Adrenal gland (tissue), 12 donors: ENCODE measurements around the gene WDR38. TPM values are rescaled to one million over a fixed set of nuclear protein-coding genes. Genes with fewer than 3 reads are reported as not detected.
"Not testable (repeated sequence)": the region's sequence is repeated elsewhere in the genome, so short reads cannot be mapped to it uniquely, and the experiment has no call there.

Experiments
- DNase-seq, 7 donors: peaks; one replicate each; pipeline ENCODE4 v3.0.0-alpha.2; 2019 to 2020
- H3K27ac ChIP-seq, 5 donors: fragments of 200-600 bp; sonication (generic) in 4 of 5; 1 replicate in 3 of 5; 2 replicates in 2 of 5; pipeline versions ENCODE4 v1.5.1 to v1.8.0; 2016 to 2020; ENCODE audit warnings: mild to moderate bottlenecking in 1 of 5
- H3K27me3 ChIP-seq: fragments of 200-600 bp; 2 replicates; pipeline ENCODE4 v1.8.0; 2021
- H3K36me3 ChIP-seq, 2 donors: fragments of 200-600 bp; replicated peaks in 1 of 2; 1 replicate in 1 of 2; 2 replicates in 1 of 2; pipeline versions ENCODE4 v1.5.1 to v1.8.0; 2018 to 2022
- H3K4me1 ChIP-seq, 2 donors: fragments of 200-600 bp; replicated peaks in 1 of 2; 1 replicate in 1 of 2; 2 replicates in 1 of 2; pipeline versions ENCODE4 v1.5.1 to v1.8.0; 2018 to 2021
- H3K4me3 ChIP-seq, 4 donors: fragments of 200-600 bp; sonication (generic) in 3 of 4; one replicate each; pipeline ENCODE4 v1.5.1; 2016 to 2018
- H3K9me3 ChIP-seq, 3 donors: fragments of 200-600 bp; sonication (generic) in 1 of 3; replicated peaks in 1 of 3; 1 replicate in 2 of 3; 2 replicates in 1 of 3; pipeline versions ENCODE4 v1.5.1 to v1.8.0; 2016 to 2021
- POLR2A ChIP-seq, 2 donors: fragments of 450-650 bp; IDR thresholded peaks; one replicate each; pipeline ENCODE4 v1.6.1; 2017; ENCODE audit warnings: antibody characterized with exemption in 2 of 2, mild to moderate bottlenecking in 2 of 2, moderate library complexity in 1 of 2
- WGBS, 4 donors: extraction: QIAGEN DNeasy Blood & Tissue Kit in 2 of 4; methylation state at CpG; one replicate each; pipeline versions ENCODE4 v1.1.5 to v1.1.7; 2013 to 2017; 5-methylcytosine and 5-hydroxymethylcytosine counted together
- intact Hi-C, 2 donors: fragments of 100-400 bp; cut with DNase I; formaldehyde crosslinking; loops; one replicate each; pipeline versions ENCODE4 v1.14.1 to v1.15.0; 2022 to 2023
- polyA plus RNA-seq, 3 donors: library from polyadenylated mRNA; stranded (reverse); fragments of 200-250 nt in 2 of 3; fragments of 350-450 nt in 1 of 3; fragmentation: Illumina TruSeq in 1 of 3; extraction: RNeasy Lipid Tissue Mini Kit (QIAGEN cat#74804) in 1 of 3; gene quantifications; one replicate each; pipeline ENCODE4 v1.2.3, GENCODE V29; 2013 to 2014
- total RNA-seq, 9 donors: library from RNA; depleted of rRNA in 4 of 9; stranded (reverse); fragments of >200 nt in 4 of 9; fragments of 120-200 nt in 1 of 9; fragmentation: NEBNext Ultra II Directional in 1 of 9; extraction: Animal tissue kit (Norgen Biotek cat#: 25700) in 1 of 9; gene quantifications; one replicate each; pipeline versions ENCODE4 v1.1.0 to v1.2.4, GENCODE V29; 2013 to 2023
- TF ChIP-seq, protein P1 (sequence below), 6 experiments: fragments of 450-650 bp in 4 of 6; fragments of 200-600 bp in 2 of 6; sonication (generic) in 1 of 6; IDR thresholded peaks; 1 replicate in 5 of 6; 2 replicates in 1 of 6; pipeline versions ENCODE4 v1.5.1 to v1.8.0; 2016 to 2021; ENCODE audit warnings: antibody characterized with exemption in 6 of 6, mild to moderate bottlenecking in 2 of 6, moderate library complexity in 1 of 6
- donor health status: healthy with polysubstance abuse.
- donor health status: Bipolar disorder and iron deficiency.
- donor health status: DM: yes; HTN: yes; CAD: no.
- donor health status: DM: no; HTN: no; CAD: no.
- donor health status: DM: no; HTN: no; CAD: no.
- donor health status: DM: yes; HTN: yes; CAD: no.

Gene WDR38
- total and polyA plus RNA-seq, 12 donors, result 0.16 TPM; not detected in 11

DNA sequence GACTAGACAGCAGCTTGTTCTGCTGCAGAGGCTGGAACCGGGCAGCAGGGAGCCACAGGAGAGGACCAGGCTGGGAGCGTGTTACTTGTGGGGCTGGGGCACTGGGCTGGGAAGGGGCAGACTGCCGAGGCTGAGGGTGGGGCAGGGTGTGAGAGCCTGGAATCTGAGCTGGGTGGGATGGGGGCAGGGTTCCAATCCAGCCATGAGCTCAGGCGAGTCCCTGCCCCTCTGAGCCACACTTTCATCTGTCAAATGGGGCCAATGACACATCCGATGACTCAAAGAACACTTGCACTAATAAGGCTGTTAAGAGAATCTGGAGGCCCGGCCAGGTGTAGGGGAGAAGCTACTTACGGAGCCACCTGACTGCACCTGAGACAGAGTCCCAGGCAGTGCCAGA lies 18.7 kb upstream of the WDR38 start:
- TF ChIP-seq, protein P1, sequence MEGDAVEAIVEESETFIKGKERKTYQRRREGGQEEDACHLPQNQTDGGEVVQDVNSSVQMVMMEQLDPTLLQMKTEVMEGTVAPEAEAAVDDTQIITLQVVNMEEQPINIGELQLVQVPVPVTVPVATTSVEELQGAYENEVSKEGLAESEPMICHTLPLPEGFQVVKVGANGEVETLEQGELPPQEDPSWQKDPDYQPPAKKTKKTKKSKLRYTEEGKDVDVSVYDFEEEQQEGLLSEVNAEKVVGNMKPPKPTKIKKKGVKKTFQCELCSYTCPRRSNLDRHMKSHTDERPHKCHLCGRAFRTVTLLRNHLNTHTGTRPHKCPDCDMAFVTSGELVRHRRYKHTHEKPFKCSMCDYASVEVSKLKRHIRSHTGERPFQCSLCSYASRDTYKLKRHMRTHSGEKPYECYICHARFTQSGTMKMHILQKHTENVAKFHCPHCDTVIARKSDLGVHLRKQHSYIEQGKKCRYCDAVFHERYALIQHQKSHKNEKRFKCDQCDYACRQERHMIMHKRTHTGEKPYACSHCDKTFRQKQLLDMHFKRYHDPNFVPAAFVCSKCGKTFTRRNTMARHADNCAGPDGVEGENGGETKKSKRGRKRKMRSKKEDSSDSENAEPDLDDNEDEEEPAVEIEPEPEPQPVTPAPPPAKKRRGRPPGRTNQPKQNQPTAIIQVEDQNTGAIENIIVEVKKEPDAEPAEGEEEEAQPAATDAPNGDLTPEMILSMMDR (IDR thresholded peaks at IDR 0.05), result no peak
- no peak for TF ChIP-seq POLR2A (IDR thresholded peaks at IDR 0.05)
- Histone ChIP-seq H3K4me3 (no peak overlapping the region), H3K36me3 (no peaks in the 10 kb centered on the region), H3K4me1 (peaks cover 14 to 30% of the 10 kb centered on the region in 2 donors), H3K27me3 (no peaks in the 10 kb centered on the region), H3K27ac (peak overlapping the region in 1 of 5 donors; percentile 72), H3K9me3 (no peaks in the 10 kb centered on the region)
- intact Hi-C loops, result no loop called here
- WGBS, 4 donors, result 64 to 77% (median 71%) methylated on average over 6 to 7 of the region's 7 CpGs
- no peak for DNase-seq

DNA sequence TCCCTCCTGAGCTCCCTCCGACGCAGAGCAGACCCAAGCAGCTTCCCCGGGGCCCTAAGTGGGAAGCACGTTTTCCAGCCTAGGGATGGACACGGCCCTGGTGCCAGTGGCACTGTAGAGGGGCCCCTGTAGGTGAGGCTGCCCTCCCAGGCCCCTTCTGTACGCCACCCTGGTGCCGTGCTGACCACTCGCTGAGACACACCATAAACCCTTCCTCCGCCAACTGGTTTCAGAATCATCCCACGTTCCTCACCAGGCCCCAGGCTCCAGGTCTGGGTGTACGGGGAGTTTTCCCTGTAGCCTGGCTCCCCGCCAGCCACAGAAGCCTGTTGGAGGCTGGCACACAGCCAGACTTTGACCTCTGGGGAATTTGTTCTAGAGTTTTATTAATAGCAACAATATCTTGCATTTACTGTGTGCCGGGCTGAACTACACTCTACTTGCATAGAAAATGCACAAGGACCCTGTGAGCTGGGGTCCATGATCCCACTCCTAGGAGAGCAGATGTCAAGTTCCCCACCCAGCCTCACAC lies 18.2 kb upstream of the WDR38 start:
- peak overlapping the region in 1 of 5 donors; percentile 72 for H3K27ac ChIP-seq
- intact Hi-C loops, result no loop called here
- H3K9me3 ChIP-seq, result no peaks in the 10 kb centered on the region
- TF ChIP-seq, protein P1 (IDR thresholded peaks at IDR 0.05), result no peak
- no peak for TF ChIP-seq POLR2A (IDR thresholded peaks at IDR 0.05)
- WGBS, 4 donors, result 42 to 47% (median 45%) methylated on average over 7 to 13 of the region's 13 CpGs
- H3K4me3 ChIP-seq, result no peak overlapping the region
- no peaks in the 10 kb centered on the region for H3K36me3 ChIP-seq
- no peaks in the 10 kb centered on the region for H3K27me3 ChIP-seq
- DNase-seq, result peak; percentile 65 to 92 (median 85)
- H3K4me1 ChIP-seq, result peaks cover 14 to 33% of the 10 kb centered on the region in 2 donors

DNA sequence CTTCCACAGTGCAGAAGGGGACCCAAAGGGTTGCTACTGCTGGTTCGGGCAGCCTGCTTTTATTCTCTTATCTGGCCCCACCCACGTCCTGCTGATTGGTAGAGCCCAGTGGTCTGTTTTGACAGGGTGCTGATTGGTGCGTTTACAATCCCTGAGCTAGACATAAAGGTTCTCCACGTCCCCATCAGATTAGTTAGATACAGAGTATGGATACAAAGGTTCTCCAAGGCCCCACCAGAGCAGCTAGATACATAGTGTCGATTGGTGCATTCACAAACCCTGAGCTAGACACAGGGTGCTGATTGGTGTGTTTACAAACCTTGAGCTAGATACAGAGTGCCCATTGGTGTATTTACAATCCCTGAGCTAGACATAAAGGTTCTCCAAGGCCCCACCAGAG lies 15.1 kb upstream of the WDR38 start:
- H3K4me1 ChIP-seq, result peaks cover 7 to 21% of the 10 kb centered on the region in 2 donors
- H3K4me3 ChIP-seq, intact Hi-C loops, H3K27me3 ChIP-seq, H3K27ac ChIP-seq, H3K9me3 ChIP-seq, H3K36me3 ChIP-seq, DNase-seq: not testable (repeated sequence)
- 67 to 79% (median 70%) methylated on average over 4 to 5 of the region's 5 CpGs for WGBS, 4 donors

DNA sequence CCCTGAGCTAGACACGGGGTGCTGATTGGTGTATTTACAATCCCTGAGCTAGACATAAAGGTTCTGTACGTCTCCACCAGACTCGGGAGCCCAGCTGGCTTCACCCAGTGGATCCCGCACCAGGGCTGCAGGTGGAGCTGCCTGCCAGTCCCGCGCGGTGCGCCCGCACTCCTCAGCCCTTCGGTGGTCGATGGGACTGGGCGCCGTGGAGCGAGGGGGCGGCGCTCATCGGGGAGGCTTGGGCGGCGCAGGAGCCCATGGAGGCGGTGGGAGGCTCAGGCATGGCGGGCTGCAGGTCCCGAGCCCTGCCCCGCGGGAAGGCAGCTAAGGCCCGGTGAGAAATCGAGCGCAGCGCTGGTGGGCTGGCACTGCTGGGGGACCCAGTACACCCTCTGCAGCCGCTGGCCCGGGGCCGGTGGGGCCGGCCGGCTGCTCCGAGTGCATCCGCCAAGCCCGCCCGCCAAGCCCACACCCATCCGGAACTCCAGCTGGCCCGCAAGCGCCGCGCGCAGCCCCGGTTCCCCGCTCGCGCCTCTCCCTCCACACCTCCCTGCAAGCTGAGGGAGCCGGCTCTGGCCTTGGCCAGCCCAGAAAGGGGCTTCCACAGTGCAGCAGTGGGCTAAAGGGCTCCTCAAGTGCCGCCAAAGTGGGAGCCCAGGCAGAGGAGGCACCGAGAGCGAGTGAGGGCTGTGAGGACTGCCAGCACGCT lies 14.5 kb upstream of the WDR38 start:
- DNase-seq, H3K4me3 ChIP-seq, H3K27me3 ChIP-seq, H3K36me3 ChIP-seq, H3K27ac ChIP-seq, intact Hi-C loops, H3K9me3 ChIP-seq: not testable (repeated sequence)
- WGBS, 4 donors, result 54 to 63% (median 58%) methylated on average over 3 to 41 of the region's 52 CpGs
- H3K4me1 ChIP-seq, result peaks cover 7 to 21% of the 10 kb centered on the region in 2 donors

DNA sequence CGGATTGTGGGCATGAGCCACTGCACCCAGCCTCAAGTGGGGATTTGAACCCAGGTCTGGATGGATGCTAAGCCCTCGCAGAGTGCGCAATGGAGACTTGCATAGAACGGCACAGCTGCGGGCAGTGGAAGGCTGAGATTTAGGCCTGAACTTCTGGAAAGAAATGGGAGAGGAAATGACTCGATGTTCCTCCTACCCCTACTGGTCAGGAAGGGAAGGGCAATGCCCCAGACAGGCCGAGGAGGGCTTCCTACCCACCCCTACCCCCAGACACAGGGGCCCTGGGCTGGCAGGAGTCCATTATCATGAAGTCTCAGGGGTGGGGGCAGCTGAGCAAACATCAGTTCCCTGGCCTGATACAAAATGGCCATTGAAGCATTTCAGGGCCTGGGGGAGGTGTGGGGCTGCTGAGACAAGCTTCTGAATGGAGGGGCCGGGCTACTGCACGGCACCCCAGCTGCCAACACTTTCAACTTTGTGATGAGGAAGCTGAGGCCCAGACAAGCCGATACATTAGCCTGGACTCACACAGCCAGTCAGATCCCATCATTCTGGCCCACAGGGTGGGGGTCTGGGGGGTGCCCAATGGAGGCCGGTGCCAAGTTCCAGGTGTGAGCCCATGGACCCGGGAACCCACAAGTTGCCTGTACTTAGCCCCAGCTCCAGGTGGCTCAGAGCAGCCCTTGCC lies 13.5 kb upstream of the WDR38 start:
- peaks cover 7 to 20% of the 10 kb centered on the region in 2 donors for H3K4me1 ChIP-seq
- H3K9me3 ChIP-seq, result no peaks in the 10 kb centered on the region
- H3K27me3 ChIP-seq, result no peaks in the 10 kb centered on the region
- H3K36me3 ChIP-seq, result no peaks in the 10 kb centered on the region
- no peak overlapping the region for H3K4me3 ChIP-seq
- 51 to 63% (median 56%) methylated on average over 7 to 12 of the region's 12 CpGs for WGBS, 4 donors
- intact Hi-C loops, result no loop called here
- no peak for DNase-seq
- no peak for TF ChIP-seq POLR2A (IDR thresholded peaks at IDR 0.05)
- TF ChIP-seq, protein P1 (IDR thresholded peaks at IDR 0.05), result peak; percentile 29 to 47 (median 34)
- no peak overlapping the region for H3K27ac ChIP-seq
